Measurements from ENCODE around the gene GABRD. TPM values are rescaled to one million over a fixed set of nuclear protein-coding genes. Genes with fewer than 3 reads are reported as not detected.

GABRD gene
- total and polyA plus RNA-seq, 10 donors: 0.35 to 1.2 (median 0.94) TPM; not detected in 3

GRCh38 chr1:2061065-2061778 lies 42.1 kb downstream of the GABRD start:
- no peak overlapping the region for H3K4me3 ChIP-seq
- peaks cover 0 to 86% (median 51%) of the 10 kb centered on the region in 6 donors for H3K36me3 ChIP-seq
- WGBS, 5 donors: 82 to 91% (median 88%) methylated on average over 21 to 28 of the region's 28 CpGs
- no peaks in the 10 kb centered on the region for H3K27me3 ChIP-seq (replicated peaks in 1 of 7)
- no peaks in the 10 kb centered on the region for H3K4me1 ChIP-seq
- DNase-seq: no peak
- H3K27ac ChIP-seq: no peak overlapping the region
- TF ChIP-seq, protein P1, sequence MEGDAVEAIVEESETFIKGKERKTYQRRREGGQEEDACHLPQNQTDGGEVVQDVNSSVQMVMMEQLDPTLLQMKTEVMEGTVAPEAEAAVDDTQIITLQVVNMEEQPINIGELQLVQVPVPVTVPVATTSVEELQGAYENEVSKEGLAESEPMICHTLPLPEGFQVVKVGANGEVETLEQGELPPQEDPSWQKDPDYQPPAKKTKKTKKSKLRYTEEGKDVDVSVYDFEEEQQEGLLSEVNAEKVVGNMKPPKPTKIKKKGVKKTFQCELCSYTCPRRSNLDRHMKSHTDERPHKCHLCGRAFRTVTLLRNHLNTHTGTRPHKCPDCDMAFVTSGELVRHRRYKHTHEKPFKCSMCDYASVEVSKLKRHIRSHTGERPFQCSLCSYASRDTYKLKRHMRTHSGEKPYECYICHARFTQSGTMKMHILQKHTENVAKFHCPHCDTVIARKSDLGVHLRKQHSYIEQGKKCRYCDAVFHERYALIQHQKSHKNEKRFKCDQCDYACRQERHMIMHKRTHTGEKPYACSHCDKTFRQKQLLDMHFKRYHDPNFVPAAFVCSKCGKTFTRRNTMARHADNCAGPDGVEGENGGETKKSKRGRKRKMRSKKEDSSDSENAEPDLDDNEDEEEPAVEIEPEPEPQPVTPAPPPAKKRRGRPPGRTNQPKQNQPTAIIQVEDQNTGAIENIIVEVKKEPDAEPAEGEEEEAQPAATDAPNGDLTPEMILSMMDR (IDR thresholded peaks at IDR 0.05 in 8 of 11, conservative IDR thresholded peaks at IDR 0.05 in 3 of 11): no peak
- TF ChIP-seq POLR2A (IDR thresholded peaks at IDR 0.05): no peak
- no peak for TF ChIP-seq POLR2AphosphoS5 (IDR thresholded peaks at IDR 0.05)
- intact Hi-C loops (cut with DNase I; ENCODE audit: low total_unique reads): no loop called here
- H3K9me3 ChIP-seq: peaks cover 0 to 19% (median 13%) of the 10 kb centered on the region in 8 donors

- TF ChIP-seq, protein P1 (IDR thresholded peaks at IDR 0.05 in 8 of 11, conservative IDR thresholded peaks at IDR 0.05 in 3 of 11): no peak
- no peak for TF ChIP-seq POLR2A (IDR thresholded peaks at IDR 0.05)
- TF ChIP-seq POLR2AphosphoS5 (IDR thresholded peaks at IDR 0.05): no peak
- DNase-seq: no peak
- Histone ChIP-seq H3K4me3 (no peak overlapping the region), H3K4me1 (no peaks in the 10 kb centered on the region), H3K27me3 (replicated peaks in 1 of 7) (no peaks in the 10 kb centered on the region), H3K27ac (no peak overlapping the region), H3K36me3 (peaks cover 0 to 68% (median 28%) of the 10 kb centered on the region in 6 donors), H3K9me3 (peaks cover 0 to 19% (median 13%) of the 10 kb centered on the region in 8 donors)
- 91 to 95% (median 94%) methylated on average over 4 of the region's 4 CpGs for WGBS, 5 donors
- intact Hi-C loops (cut with DNase I; ENCODE audit: low total_unique reads): no loop called here
Observed at GRCh38 chr1:2065699-2066098, 46.6 kb downstream of the GABRD start.

GRCh38 chr1:2067393-2067792 lies 48.2 kb downstream of the GABRD start:
- WGBS, 5 donors: 93 to 95% (median 93%) methylated on average over 21 of the region's 21 CpGs
- TF ChIP-seq, protein P1 (IDR thresholded peaks at IDR 0.05 in 8 of 11, conservative IDR thresholded peaks at IDR 0.05 in 3 of 11): no peak
- TF ChIP-seq POLR2A (IDR thresholded peaks at IDR 0.05) (no peak), POLR2AphosphoS5 (IDR thresholded peaks at IDR 0.05) (no peak)
- intact Hi-C loops (cut with DNase I; ENCODE audit: low total_unique reads): no loop called here

DNA sequence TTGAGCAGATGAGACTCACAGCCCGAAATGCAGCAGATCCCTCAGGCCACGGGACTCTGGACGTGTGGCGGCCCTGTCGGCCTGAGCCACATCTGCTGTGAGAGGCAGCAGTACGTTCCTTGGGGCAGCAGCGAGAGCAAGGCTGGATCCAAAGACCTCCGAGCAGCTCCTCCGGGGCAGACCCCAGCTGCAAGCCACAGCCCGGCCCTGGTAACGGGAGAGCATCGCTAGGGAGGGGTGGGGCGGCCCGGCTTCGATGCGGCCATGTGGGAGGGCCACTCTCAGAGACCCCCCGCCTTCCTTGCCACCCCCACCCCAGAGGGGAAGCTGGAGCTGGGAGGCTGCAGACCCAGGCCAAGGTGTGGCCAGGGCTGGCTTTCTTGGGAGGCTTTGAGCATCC lies 48.8 kb downstream of the GABRD start:
- Histone ChIP-seq H3K4me3 (no peak overlapping the region), H3K9me3 (peaks cover 0 to 19% (median 13%) of the 10 kb centered on the region in 8 donors), H3K36me3 (peaks cover 0 to 55% (median 15%) of the 10 kb centered on the region in 6 donors), H3K27ac (no peak overlapping the region), H3K4me1 (no peaks in the 10 kb centered on the region), H3K27me3 (replicated peaks in 1 of 7) (no peaks in the 10 kb centered on the region)
- DNase-seq: no peak
- no peak for TF ChIP-seq POLR2A (IDR thresholded peaks at IDR 0.05)
- TF ChIP-seq, protein P1 (IDR thresholded peaks at IDR 0.05 in 8 of 11, conservative IDR thresholded peaks at IDR 0.05 in 3 of 11): no peak
- TF ChIP-seq POLR2AphosphoS5 (IDR thresholded peaks at IDR 0.05): no peak
- WGBS, 5 donors: 89 to 97% (median 94%) methylated on average over 4 to 17 of the region's 17 CpGs
- intact Hi-C loops (cut with DNase I; ENCODE audit: low total_unique reads): no loop called here

More at GRCh38 chr1:2067393-2067792, 48.2 kb downstream of the GABRD start:
- no peak for DNase-seq
- Histone ChIP-seq H3K4me3 (no peak overlapping the region), H3K27me3 (replicated peaks in 1 of 7) (no peaks in the 10 kb centered on the region), H3K27ac (no peak overlapping the region), H3K9me3 (peaks cover 0 to 19% (median 13%) of the 10 kb centered on the region in 8 donors), H3K4me1 (no peaks in the 10 kb centered on the region), H3K36me3 (peaks cover 0 to 59% (median 16%) of the 10 kb centered on the region in 6 donors)
